ENCODE data around the gene SLC22A5.

GRCh38 chr5:132423438-132423898, 54.0 kb downstream of the SLC22A5 start:
- TF ChIP-seq SRF (IDR thresholded peaks at IDR 0.05; ENCODE audit: low read depth, low read length) (no peak), POLR2A (IDR thresholded peaks at IDR 0.05; ENCODE audit: control extremely low read depth in 1 of 2, low read depth in 2 of 2, low read length in 2 of 2) (no peak), FOSL1 (IDR thresholded peaks at IDR 0.05; ENCODE audit: insufficient read depth, low read depth, low read length) (no peak), EZH2 (IDR thresholded peaks at IDR 0.05; ENCODE audit: low read depth, low read length, severe bottlenecking) (no peak)

All from H1 (cell line).